HepG2 (cell line): ENCODE measurements around the gene TATDN3. TPM values are rescaled to one million over a fixed set of nuclear protein-coding genes. Genes with fewer than 3 reads are reported as not detected.

Source experiments
- FOXM1 ChIP-seq: sonication (generic); formaldehyde crosslinking; IDR thresholded peaks from 2 replicates; pipeline ENCODE4 v1.5.0; 2020; ENCODE audit warnings: missing genetic modification reagents
- JUND ChIP-seq: sonication (generic); formaldehyde crosslinking; IDR thresholded peaks from 2 replicates; pipeline ENCODE4 v1.8.0; 2022; ENCODE audit warnings: mild to moderate bottlenecking, missing genetic modification reagents
- SETDB1 ChIP-seq: sonication (generic); formaldehyde crosslinking; IDR thresholded peaks from 2 replicates; pipeline ENCODE4 v1.5.1; 2020; ENCODE audit warnings: missing genetic modification reagents, mild to moderate bottlenecking, borderline replicate concordance
- TMF1 ChIP-seq: sonication (generic); formaldehyde crosslinking; IDR thresholded peaks from 2 replicates; pipeline ENCODE4 v1.8.1; 2022; ENCODE audit warnings: low read depth, missing genetic modification reagents
- ZBTB8A ChIP-seq: sonication (generic); formaldehyde crosslinking; IDR thresholded peaks from 2 replicates; pipeline ENCODE4 v1.4.0; 2020; ENCODE audit warnings: mild to moderate bottlenecking, low read depth, missing genetic modification reagents, borderline replicate concordance
- ZNF33A ChIP-seq: sonication (generic); formaldehyde crosslinking; IDR thresholded peaks from 2 replicates; pipeline ENCODE4 v1.5.1; 2020; ENCODE audit warnings: missing genetic modification reagents, mild to moderate bottlenecking, moderate library complexity, borderline replicate concordance
- ZNF451 ChIP-seq: sonication (generic); formaldehyde crosslinking; IDR thresholded peaks from 2 replicates; pipeline ENCODE4 v1.5.0; 2020; ENCODE audit warnings: mild to moderate bottlenecking, missing genetic modification reagents
- ZNF572 ChIP-seq: sonication (generic); formaldehyde crosslinking; IDR thresholded peaks from 2 replicates; pipeline ENCODE4 v1.5.1; 2020; ENCODE audit warnings: mild to moderate bottlenecking, missing genetic modification reagents
- ZNF772 ChIP-seq: sonication (generic); formaldehyde crosslinking; IDR thresholded peaks from 2 replicates; pipeline ENCODE4 v1.5.0; 2020; ENCODE audit warnings: mild to moderate bottlenecking, missing genetic modification reagents
- polyA plus RNA-seq, 8 experiments: library from polyadenylated mRNA; depleted of rRNA in 3 of 8; stranded (reverse) in 7 of 8; unstranded in 1 of 8; fragments of >200 nt; fragmentation: Illumina TruSeq in 4 of 8; extraction: Trizol in 4 of 8; gene quantifications; 2 replicates each; pipeline versions ENCODE4 v1.2.1 to v1.2.3, GENCODE V29; 2011 to 2016; ENCODE audit warnings: low read depth in 4 of 8, missing spikeins in 1 of 8, mixed read lengths in 1 of 8; ENCODE audit not compliant: insufficient read depth in 1 of 8
- total RNA-seq, 5 experiments: library from RNA; depleted of rRNA; stranded (reverse); fragments of >200 nt; fragmentation: Illumina TruSeq; extraction: Trizol; gene quantifications; 2 replicates each; pipeline ENCODE4 v1.2.3, GENCODE V29; 2016; ENCODE audit warnings: low read depth in 1 of 5
- TF ChIP-seq, protein P1 (sequence below): sonication (generic); formaldehyde crosslinking; IDR thresholded peaks from 2 replicates; pipeline ENCODE4 v1.5.1; 2020; ENCODE audit warnings: mild to moderate bottlenecking, missing genetic modification reagents
- TF ChIP-seq, protein P2 (sequence below): sonication (generic); formaldehyde crosslinking; IDR thresholded peaks from 2 replicates; pipeline ENCODE4 v1.8.0; 2022; ENCODE audit warnings: mild to moderate bottlenecking, missing genetic modification reagents; ENCODE audit not compliant: insufficient replicate concordance
- TF ChIP-seq, protein P3 (sequence below): sonication (generic); formaldehyde crosslinking; IDR thresholded peaks from 2 replicates; pipeline ENCODE4 v1.4.0; 2020; ENCODE audit warnings: mild to moderate bottlenecking, missing genetic modification reagents
- TF ChIP-seq, protein P4 (sequence below): sonication (generic); formaldehyde crosslinking; IDR thresholded peaks from 2 replicates; pipeline ENCODE4 v1.4.0; 2020; ENCODE audit warnings: missing genetic modification reagents
- TF ChIP-seq, protein P5 (sequence below): sonication (generic); formaldehyde crosslinking; IDR thresholded peaks from 2 replicates; pipeline ENCODE4; 2020; ENCODE audit warnings: missing genetic modification reagents, mild to moderate bottlenecking, borderline replicate concordance

Gene TATDN3
- total and polyA plus RNA-seq, 2 of the 13 experiments (the other 11 are each of a cell fraction or from before 2014, with no cell fraction given), result 7.3 to 8.6 TPM

DNA sequence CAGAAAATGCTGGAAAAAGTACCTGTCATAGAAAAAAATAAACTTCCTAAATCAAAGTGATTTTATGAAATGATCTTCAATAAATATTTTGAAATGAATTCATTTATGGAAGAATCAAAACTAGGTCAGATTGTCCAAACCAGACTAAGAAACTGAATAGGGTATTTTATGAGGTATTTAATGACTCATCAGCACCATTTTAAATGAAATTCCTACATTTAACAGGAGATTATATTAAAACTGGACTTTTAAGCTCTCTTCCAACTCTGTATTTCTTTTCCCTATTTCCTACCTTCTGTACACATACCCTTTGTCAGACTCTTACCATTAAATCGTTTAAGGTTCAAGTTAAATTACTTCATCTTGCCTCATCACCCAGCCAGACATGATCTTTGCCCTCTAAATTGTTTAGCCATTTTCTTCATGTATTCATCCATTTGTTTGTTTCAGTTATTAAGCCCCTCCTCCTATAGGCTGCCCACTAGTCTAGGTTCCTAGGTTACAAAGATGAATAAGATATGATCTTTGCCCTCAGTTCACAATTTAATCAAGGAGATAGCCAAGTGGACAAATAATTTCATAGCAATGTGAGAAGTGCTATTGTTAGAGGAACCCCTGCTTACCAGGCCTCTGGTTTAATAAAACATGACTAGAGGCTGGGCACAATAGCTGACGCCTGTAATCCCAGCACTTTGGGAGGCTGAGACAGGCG lies 25.0 kb downstream of the TATDN3 start (continued):
- TF ChIP-seq, protein P1, sequence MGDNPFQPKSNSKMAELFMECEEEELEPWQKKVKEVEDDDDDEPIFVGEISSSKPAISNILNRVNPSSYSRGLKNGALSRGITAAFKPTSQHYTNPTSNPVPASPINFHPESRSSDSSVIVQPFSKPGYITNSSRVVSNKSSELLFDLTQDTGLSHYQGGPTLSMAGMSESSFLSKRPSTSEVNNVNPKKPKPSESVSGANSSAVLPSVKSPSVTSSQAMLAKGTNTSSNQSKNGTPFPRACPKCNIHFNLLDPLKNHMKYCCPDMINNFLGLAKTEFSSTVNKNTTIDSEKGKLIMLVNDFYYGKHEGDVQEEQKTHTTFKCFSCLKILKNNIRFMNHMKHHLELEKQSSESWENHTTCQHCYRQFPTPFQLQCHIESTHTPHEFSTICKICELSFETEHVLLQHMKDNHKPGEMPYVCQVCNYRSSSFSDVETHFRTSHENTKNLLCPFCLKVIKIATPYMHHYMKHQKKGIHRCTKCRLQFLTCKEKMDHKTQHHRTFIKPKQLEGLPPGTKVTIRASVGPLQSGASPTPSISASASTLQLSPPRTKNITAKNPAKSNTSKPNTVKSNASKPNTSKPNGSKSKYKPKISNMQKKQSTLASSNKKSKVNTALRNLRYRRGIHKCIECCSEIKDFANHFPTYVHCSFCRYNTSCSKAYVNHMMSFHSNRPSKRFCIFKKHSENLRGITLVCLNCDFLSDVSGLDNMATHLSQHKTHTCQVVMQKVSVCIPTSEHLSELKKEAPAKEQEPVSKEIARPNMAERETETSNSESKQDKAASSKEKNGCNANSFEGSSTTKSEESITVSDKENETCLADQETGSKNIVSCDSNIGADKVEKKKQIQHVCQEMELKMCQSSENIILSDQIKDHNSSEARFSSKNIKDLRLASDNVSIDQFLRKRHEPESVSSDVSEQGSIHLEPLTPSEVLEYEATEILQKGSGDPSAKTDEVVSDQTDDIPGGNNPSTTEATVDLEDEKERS (CRISPR knock-in tag), result no peak
- TF ChIP-seq, protein P2, sequence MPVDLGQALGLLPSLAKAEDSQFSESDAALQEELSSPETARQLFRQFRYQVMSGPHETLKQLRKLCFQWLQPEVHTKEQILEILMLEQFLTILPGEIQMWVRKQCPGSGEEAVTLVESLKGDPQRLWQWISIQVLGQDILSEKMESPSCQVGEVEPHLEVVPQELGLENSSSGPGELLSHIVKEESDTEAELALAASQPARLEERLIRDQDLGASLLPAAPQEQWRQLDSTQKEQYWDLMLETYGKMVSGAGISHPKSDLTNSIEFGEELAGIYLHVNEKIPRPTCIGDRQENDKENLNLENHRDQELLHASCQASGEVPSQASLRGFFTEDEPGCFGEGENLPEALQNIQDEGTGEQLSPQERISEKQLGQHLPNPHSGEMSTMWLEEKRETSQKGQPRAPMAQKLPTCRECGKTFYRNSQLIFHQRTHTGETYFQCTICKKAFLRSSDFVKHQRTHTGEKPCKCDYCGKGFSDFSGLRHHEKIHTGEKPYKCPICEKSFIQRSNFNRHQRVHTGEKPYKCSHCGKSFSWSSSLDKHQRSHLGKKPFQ (CRISPR knock-in tag), result no peak
- TF ChIP-seq ZNF33A (CRISPR knock-in tag), result no peak
- TF ChIP-seq, protein P3, sequence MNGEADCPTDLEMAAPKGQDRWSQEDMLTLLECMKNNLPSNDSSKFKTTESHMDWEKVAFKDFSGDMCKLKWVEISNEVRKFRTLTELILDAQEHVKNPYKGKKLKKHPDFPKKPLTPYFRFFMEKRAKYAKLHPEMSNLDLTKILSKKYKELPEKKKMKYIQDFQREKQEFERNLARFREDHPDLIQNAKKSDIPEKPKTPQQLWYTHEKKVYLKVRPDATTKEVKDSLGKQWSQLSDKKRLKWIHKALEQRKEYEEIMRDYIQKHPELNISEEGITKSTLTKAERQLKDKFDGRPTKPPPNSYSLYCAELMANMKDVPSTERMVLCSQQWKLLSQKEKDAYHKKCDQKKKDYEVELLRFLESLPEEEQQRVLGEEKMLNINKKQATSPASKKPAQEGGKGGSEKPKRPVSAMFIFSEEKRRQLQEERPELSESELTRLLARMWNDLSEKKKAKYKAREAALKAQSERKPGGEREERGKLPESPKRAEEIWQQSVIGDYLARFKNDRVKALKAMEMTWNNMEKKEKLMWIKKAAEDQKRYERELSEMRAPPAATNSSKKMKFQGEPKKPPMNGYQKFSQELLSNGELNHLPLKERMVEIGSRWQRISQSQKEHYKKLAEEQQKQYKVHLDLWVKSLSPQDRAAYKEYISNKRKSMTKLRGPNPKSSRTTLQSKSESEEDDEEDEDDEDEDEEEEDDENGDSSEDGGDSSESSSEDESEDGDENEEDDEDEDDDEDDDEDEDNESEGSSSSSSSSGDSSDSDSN (CRISPR knock-in tag), result no peak
- TF ChIP-seq ZNF451 (CRISPR knock-in tag), result no peak
- no peak for TF ChIP-seq ZBTB8A (CRISPR knock-in tag)
- TF ChIP-seq SETDB1 (CRISPR knock-in tag), result no peak
- no peak for TF ChIP-seq TMF1 (CRISPR knock-in tag)
- no peak for TF ChIP-seq ZNF772 (CRISPR knock-in tag)
- TF ChIP-seq FOXM1 (CRISPR knock-in tag), result no peak
- TF ChIP-seq, protein P4, sequence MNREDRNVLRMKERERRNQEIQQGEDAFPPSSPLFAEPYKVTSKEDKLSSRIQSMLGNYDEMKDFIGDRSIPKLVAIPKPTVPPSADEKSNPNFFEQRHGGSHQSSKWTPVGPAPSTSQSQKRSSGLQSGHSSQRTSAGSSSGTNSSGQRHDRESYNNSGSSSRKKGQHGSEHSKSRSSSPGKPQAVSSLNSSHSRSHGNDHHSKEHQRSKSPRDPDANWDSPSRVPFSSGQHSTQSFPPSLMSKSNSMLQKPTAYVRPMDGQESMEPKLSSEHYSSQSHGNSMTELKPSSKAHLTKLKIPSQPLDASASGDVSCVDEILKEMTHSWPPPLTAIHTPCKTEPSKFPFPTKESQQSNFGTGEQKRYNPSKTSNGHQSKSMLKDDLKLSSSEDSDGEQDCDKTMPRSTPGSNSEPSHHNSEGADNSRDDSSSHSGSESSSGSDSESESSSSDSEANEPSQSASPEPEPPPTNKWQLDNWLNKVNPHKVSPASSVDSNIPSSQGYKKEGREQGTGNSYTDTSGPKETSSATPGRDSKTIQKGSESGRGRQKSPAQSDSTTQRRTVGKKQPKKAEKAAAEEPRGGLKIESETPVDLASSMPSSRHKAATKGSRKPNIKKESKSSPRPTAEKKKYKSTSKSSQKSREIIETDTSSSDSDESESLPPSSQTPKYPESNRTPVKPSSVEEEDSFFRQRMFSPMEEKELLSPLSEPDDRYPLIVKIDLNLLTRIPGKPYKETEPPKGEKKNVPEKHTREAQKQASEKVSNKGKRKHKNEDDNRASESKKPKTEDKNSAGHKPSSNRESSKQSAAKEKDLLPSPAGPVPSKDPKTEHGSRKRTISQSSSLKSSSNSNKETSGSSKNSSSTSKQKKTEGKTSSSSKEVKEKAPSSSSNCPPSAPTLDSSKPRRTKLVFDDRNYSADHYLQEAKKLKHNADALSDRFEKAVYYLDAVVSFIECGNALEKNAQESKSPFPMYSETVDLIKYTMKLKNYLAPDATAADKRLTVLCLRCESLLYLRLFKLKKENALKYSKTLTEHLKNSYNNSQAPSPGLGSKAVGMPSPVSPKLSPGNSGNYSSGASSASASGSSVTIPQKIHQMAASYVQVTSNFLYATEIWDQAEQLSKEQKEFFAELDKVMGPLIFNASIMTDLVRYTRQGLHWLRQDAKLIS (CRISPR knock-in tag), result no peak
- TF ChIP-seq ZNF572 (CRISPR knock-in tag), result no peak
- TF ChIP-seq JUND, result no peak
- TF ChIP-seq, protein P5, sequence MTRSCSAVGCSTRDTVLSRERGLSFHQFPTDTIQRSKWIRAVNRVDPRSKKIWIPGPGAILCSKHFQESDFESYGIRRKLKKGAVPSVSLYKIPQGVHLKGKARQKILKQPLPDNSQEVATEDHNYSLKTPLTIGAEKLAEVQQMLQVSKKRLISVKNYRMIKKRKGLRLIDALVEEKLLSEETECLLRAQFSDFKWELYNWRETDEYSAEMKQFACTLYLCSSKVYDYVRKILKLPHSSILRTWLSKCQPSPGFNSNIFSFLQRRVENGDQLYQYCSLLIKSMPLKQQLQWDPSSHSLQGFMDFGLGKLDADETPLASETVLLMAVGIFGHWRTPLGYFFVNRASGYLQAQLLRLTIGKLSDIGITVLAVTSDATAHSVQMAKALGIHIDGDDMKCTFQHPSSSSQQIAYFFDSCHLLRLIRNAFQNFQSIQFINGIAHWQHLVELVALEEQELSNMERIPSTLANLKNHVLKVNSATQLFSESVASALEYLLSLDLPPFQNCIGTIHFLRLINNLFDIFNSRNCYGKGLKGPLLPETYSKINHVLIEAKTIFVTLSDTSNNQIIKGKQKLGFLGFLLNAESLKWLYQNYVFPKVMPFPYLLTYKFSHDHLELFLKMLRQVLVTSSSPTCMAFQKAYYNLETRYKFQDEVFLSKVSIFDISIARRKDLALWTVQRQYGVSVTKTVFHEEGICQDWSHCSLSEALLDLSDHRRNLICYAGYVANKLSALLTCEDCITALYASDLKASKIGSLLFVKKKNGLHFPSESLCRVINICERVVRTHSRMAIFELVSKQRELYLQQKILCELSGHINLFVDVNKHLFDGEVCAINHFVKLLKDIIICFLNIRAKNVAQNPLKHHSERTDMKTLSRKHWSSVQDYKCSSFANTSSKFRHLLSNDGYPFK (CRISPR knock-in tag), result no peak
